Muscle layer of colon (tissue), 2 donors: ENCODE data around the gene BAZ2B.
"Not testable (repeated sequence)": the region's sequence is repeated elsewhere in the genome, so short reads cannot be mapped to it uniquely, and the experiment has no call there.

ENCODE experiments used
- H3K27ac ChIP-seq: one replicate; pipeline ENCODE4 v1.7.0; 2013; ENCODE audit warnings: low read depth, mild to moderate bottlenecking, low read length, moderate library complexity
- H3K27me3 ChIP-seq, 2 donors: one replicate each; pipeline ENCODE4 v1.7.0; 2013; ENCODE audit warnings: low read length in 2 of 2, mild to moderate bottlenecking in 2 of 2; ENCODE audit not compliant: insufficient read depth in 2 of 2, control insufficient read depth in 1 of 2
- H3K36me3 ChIP-seq: one replicate; pipeline ENCODE4 v1.7.0; 2013; ENCODE audit warnings: mild to moderate bottlenecking, low read length; ENCODE audit not compliant: insufficient read depth
- H3K4me1 ChIP-seq: one replicate; pipeline ENCODE4 v1.7.0; 2013; ENCODE audit warnings: mild to moderate bottlenecking, low read length; ENCODE audit not compliant: insufficient read depth
- H3K4me3 ChIP-seq, 2 donors: one replicate each; pipeline ENCODE4 v1.7.0; 2013; ENCODE audit warnings: low read length in 2 of 2, low read depth in 1 of 2, mild to moderate bottlenecking in 1 of 2, moderate library complexity in 1 of 2
- H3K9ac ChIP-seq: one replicate; pipeline ENCODE4 v1.7.0; 2013; ENCODE audit warnings: low read length
- H3K9me3 ChIP-seq: one replicate; pipeline ENCODE4 v1.7.0; 2013; ENCODE audit warnings: mild to moderate bottlenecking, low read length
- donor health status: abdominal sarcoma.
- donor health status: Adenocarcinoma of cecum.

Gene BAZ2B

DNA sequence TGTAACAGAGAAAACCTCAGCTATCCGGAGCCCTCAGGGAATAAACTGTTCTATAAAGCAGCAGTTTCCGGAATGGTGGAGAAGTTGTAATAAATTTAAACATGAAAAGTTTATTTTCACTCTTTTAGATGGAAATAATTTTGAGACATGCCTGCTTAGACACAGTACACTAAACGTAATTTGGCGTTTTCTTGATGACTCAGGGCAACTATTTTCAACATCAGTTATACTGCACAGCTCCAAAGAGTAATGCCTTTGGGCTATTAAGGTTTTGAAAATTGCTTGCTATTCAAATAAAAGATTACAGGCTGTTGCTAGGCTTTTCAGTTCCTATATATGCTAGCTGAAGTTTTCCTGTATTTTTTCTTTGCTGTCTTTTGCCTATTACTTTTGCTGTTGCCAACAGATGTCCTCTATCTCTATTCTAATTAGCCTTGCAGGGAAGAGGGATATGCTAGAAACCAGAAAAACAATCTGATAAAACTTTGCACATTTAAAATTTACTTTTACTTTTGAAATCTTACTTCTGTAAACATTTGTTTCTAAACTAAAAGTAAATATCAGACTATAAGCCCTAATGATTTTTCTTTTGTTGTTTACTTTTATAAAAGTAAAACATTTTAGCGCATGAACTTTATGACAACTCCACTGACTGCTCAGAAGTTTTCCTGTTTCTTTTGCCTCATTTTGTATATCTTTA is 216.5 kb downstream of the BAZ2B start:
- Histone ChIP-seq H3K9me3 (no peaks in the 10 kb centered on the region), H3K4me1 (no peaks in the 10 kb centered on the region), H3K27ac (no peak overlapping the region), H3K36me3 (peaks cover 1% of the 10 kb centered on the region), H3K9ac (no peak overlapping the region), H3K27me3 (no peaks in the 10 kb centered on the region), H3K4me3 (no peak overlapping the region)

DNA sequence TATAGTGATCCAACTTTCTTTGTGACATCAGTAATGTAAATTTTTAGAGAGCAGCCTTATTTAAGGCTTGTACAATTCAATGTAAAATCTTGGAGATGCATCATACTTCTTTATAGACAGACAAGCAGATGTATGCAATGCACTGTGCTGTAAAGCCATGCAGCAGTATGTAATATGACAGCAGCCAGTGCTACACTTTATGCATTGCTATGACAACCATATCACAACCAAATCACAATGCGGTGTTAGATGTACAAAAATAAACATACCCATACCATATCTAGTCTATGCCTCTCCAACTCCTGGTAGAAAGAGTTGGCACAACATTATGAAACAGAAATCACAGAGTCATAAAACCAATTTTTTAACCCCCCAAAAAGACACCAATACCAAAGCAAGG is 219.5 kb downstream of the BAZ2B start:
- no peak overlapping the region for H3K9ac ChIP-seq
- H3K27ac ChIP-seq, result no peak overlapping the region
- no peaks in the 10 kb centered on the region for H3K27me3 ChIP-seq
- no peak overlapping the region for H3K4me3 ChIP-seq
- H3K4me1 ChIP-seq, result no peaks in the 10 kb centered on the region
- no peaks in the 10 kb centered on the region for H3K9me3 ChIP-seq
- H3K36me3 ChIP-seq, result peaks cover 14% of the 10 kb centered on the region

DNA sequence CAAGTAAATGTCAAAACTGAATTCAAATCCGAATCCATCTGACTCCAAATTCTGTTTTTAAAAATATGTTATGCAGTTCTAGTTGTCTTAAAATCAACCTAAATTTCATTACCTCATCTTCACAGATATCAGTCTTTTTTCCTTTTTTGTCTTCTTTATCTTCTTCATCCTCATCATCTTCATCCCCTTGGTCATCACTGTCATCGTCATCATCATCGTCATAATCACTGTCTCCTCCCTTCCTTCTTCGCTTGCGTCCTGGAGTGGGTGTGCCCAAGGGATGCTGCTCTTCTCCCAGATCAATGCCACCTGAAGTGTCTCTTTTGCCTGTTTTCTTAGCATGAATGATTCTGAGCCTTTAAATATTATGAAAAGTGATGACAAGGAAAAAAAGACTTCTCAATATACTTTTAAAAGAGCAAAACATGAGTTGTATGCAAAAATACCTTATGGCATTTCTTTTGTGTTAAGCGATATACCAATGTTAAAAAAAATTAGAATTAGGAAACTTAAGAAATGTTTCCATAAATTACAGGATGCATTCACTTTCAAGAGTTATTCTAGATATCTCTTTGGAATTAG is 233.8 kb downstream of the BAZ2B start:
- peaks cover 46% of the 10 kb centered on the region for H3K36me3 ChIP-seq
- H3K9me3 ChIP-seq, result no peaks in the 10 kb centered on the region
- no peaks in the 10 kb centered on the region for H3K27me3 ChIP-seq

DNA sequence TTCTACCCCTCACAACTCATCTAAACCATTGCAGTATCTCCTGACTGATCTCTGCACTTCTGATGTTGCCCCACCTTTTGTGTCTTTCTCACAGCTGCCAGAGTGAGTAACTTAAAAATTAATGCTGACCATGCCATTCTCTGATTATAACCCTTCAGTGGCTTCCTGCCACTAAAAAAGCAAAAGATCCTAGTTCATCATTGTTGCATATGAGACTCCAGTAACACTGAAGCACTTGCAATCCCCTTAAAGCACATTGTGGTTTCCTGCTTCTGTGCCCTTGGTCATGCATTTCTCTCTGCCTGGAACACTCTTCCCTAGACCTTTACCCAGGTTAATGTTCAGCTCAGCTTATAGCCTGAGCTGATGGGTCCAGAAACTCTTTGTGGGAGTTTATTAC is 234.8 kb downstream of the BAZ2B start:
- H3K27me3 ChIP-seq, result no peaks in the 10 kb centered on the region
- H3K9ac ChIP-seq, result no peak overlapping the region
- no peak overlapping the region for H3K27ac ChIP-seq
- H3K4me1 ChIP-seq, result no peaks in the 10 kb centered on the region
- H3K4me3 ChIP-seq, result no peak overlapping the region
- H3K9me3 ChIP-seq, result no peaks in the 10 kb centered on the region
- H3K36me3 ChIP-seq, result peaks cover 46% of the 10 kb centered on the region

More for the DNA sequence above, 233.8 kb downstream of the BAZ2B start:
- Histone ChIP-seq H3K9ac (no peak overlapping the region), H3K4me3 (no peak overlapping the region), H3K4me1 (no peaks in the 10 kb centered on the region), H3K27ac (no peak overlapping the region)

DNA sequence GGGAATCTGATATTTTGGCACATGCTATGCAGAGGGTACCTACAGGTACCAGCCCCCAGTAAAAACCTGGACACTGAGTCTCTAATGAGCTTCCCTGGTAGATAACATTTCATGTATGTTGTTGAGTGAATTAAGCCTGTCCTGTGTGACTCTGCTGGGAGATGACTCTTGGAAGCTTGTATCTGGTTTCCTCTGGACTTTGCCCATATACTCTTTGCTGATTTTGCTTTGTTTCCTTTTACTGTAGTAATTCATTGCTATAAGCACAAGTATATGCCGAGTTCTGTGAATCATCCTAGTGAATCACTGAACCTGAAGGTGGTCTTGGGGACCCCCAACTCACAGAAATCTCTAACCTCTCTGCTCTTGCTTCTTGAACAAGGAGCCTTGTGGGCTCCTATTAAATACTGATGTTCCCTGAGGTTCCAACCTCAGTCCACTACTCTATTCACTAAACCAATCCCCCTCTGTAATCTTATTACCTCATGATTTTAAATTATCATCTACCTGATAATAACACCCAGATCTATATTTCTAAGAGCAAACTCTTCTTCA is 235.6 kb downstream of the BAZ2B start:
- H3K27me3 ChIP-seq, result no peaks in the 10 kb centered on the region

DNA sequence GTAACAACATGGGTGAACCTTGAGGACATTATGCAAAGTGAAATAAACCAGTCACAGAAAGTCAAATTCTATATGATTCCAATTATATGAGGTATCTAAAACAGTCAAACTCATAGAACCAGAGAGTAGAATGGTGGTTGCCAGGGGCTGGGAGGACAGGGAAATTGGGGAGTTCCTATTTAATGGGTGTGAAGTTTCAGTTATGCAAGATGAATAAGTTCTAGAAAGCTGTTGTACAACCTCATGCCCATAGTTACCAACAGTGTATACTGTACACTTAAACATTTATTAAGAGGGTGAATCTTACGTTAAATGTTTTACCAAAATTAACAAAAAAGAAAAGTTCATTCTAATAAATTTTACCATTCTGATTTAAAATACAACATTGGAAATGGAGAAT is 237.2 kb downstream of the BAZ2B start:
- H3K9me3 ChIP-seq, result no peaks in the 10 kb centered on the region
- H3K36me3 ChIP-seq, result peaks cover 45% of the 10 kb centered on the region
- no peaks in the 10 kb centered on the region for H3K4me1 ChIP-seq
- H3K27me3 ChIP-seq, result no peaks in the 10 kb centered on the region
- no peak overlapping the region for H3K9ac ChIP-seq
- H3K4me3 ChIP-seq, result no peak overlapping the region
- H3K27ac ChIP-seq, result no peak overlapping the region

More for the DNA sequence above, 235.6 kb downstream of the BAZ2B start:
- Histone ChIP-seq H3K4me1 (no peaks in the 10 kb centered on the region), H3K9me3 (no peaks in the 10 kb centered on the region), H3K36me3 (peaks cover 40% of the 10 kb centered on the region), H3K27ac (no peak overlapping the region), H3K4me3 (no peak overlapping the region), H3K9ac (no peak overlapping the region)

DNA sequence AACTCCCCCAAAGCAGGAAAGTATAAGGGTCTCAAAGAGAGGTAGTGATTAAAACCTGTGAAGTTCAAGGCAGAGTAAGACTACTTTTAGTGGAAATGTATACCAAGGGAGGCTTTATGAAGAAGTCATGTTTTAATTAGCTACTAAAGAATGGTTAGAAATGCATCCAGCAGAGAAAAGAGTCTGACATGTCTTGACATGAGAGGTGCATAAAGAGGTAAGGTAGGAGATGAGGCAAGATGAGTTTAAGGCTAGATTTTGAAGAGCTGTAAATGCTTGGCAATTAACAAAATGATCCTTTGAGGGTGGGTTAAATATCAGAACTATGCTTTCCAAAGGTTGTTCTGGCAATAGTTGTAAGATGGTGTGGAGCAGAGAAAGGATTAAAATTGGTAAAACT is 241.1 kb downstream of the BAZ2B start:
- H3K27me3 ChIP-seq, result no peaks in the 10 kb centered on the region
- H3K27ac ChIP-seq, result no peak overlapping the region
- peaks cover 37% of the 10 kb centered on the region for H3K36me3 ChIP-seq
- H3K4me1 ChIP-seq, result no peaks in the 10 kb centered on the region
- no peaks in the 10 kb centered on the region for H3K9me3 ChIP-seq
- H3K9ac ChIP-seq, result no peak overlapping the region
- H3K4me3 ChIP-seq, result no peak overlapping the region

DNA sequence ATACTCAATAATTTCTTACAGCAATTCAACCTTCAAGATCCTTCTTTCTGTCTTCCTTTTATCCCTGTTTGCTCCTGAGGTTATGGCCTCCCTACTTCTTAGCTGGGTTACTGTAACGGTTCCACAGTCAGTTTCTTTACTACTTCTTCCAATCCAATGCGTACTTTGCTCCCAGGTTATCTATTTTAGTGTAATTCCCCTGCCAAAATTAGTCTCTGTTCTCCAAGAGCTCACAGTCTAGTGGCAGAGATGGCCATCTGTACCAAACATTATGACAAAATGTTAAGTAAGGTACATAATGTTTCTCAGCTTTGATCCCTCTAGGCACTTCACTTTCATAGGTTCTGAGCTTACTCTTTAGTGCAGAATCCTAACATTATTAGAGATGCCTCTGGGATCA is 244.8 kb downstream of the BAZ2B start:
- Histone ChIP-seq H3K27ac (no peak overlapping the region), H3K36me3 (peaks cover 42% of the 10 kb centered on the region)

DNA sequence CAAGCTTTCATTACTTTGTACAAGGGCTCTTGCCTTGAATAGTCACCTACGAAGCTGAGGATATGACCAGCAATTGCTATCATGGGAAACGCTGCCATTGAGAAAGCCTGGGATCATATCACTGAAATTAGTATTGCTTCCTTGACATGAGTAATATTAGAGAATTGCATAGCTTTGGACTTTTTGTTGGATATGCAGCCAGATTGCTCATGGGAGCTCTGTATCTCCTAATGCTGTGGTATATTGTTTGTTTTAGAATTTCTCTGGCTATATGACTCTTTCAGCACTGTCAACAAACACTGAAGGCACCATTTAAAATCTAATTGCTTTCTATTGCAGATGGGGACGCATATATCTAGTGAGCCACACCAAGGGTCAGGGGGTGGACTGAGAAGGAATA is 249.8 kb downstream of the BAZ2B start:
- Histone ChIP-seq H3K9ac (no peak overlapping the region), H3K27me3 (no peaks in the 10 kb centered on the region), H3K9me3 (no peaks in the 10 kb centered on the region), H3K4me1 (no peaks in the 10 kb centered on the region), H3K27ac (no peak overlapping the region), H3K36me3 (peaks cover 52% of the 10 kb centered on the region), H3K4me3 (no peak overlapping the region)

More for the DNA sequence above, 244.8 kb downstream of the BAZ2B start:
- Histone ChIP-seq H3K9ac (no peak overlapping the region), H3K4me3 (no peak overlapping the region), H3K4me1 (no peaks in the 10 kb centered on the region), H3K9me3 (no peaks in the 10 kb centered on the region), H3K27me3 (no peaks in the 10 kb centered on the region)

DNA sequence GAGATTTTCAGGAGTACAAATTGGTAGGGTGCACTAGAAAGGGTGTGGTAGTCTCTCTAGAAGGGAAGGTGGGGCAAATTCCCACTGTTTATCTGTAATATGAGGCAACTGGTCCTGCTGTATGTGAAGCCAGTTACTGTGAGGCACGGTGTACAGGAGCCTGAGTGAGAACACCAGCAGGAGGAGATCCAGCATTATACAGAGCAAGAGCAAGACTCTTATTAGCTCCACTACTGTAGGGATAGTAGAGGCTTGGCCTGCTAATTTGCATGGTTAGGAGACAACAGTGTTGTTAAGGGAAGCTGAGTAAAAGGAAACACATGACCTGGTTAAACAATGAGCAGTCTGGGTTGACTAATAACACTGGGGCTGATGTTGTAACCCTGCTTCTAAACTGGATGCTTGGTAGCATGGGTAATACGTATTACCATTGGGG is 253.5 kb downstream of the BAZ2B start:
- Histone ChIP-seq H3K27me3 (no peaks in the 10 kb centered on the region), H3K4me3 (no peak overlapping the region), H3K9ac (no peak overlapping the region), H3K36me3 (peaks cover 42% of the 10 kb centered on the region), H3K9me3 (no peaks in the 10 kb centered on the region), H3K27ac (no peak overlapping the region), H3K4me1 (no peaks in the 10 kb centered on the region)

DNA sequence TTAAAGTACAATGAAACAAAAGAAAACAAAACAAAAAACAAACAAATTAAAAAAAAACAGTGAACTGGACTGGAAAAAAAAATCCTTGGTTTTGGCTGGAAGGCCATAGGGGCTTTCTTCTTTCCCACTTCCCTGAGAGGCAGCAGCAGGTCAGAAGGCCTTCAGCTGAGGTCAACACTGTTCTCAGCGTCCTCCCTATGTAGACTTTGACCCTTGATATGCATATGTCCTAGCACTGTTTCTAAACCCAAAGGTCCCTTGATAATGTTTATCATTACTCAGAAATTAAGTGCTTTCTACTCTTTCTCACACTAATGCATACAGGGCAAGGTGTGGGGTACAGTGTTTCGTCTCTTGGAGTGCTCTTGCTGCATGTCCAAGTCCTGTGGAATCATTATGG is 254.3 kb downstream of the BAZ2B start:
- H3K4me1 ChIP-seq, result no peaks in the 10 kb centered on the region
- peaks cover 41% of the 10 kb centered on the region for H3K36me3 ChIP-seq
- no peaks in the 10 kb centered on the region for H3K27me3 ChIP-seq
- no peak overlapping the region for H3K27ac ChIP-seq
- H3K9ac ChIP-seq, result no peak overlapping the region
- H3K4me3 ChIP-seq, result no peak overlapping the region
- H3K9me3 ChIP-seq, result no peaks in the 10 kb centered on the region

DNA sequence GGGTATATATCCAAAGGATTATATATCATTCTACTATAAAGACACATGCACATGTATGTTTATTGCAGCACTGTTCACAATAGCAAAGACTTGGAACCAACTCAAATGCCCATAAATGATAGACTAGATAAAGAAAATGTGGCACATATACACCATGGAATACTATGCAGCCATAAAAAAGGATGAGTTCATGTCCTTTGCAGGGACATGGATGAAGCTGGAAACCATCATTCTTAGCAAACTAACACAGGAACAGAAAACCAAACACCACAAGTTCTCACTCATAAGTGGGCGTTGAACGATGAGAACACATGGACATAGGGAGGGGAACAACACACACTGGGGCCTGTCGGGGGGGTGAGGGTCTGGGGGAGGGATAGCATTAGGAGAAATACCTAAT is 254.7 kb downstream of the BAZ2B start:
- not testable (repeated sequence) for H3K9me3 ChIP-seq, H3K4me3 ChIP-seq, H3K27me3 ChIP-seq, H3K27ac ChIP-seq, H3K4me1 ChIP-seq, H3K9ac ChIP-seq
- H3K36me3 ChIP-seq, result peaks cover 36% of the 10 kb centered on the region
